ENCODE measurements around the gene DEPDC1B.

DEPDC1B gene

GRCh38 chr5:60549841-60550240 is 150.1 kb downstream of the DEPDC1B start:
- TF ChIP-seq CTCF (IDR thresholded peaks at IDR 0.05; ENCODE audit: extremely low read depth, missing control alignments), result no peak
- DNase-seq (ENCODE audit: low spot score), result no peak
